Pancreas (tissue), 10 donors: Measurements from ENCODE around the gene PANK2. TPM values are rescaled to one million over a fixed set of nuclear protein-coding genes. Genes with fewer than 3 reads are reported as not detected.
"Not testable (repeated sequence)": the region's sequence is repeated elsewhere in the genome, so short reads cannot be mapped to it uniquely, and the experiment has no call there.

Experiments used
- ATAC-seq, 4 donors: fragments of 200-7000 bp; cut with Tn5 transposase; one replicate each; pipeline versions ENCODE4 v1.8.0 to v1.9.1; 2020; ENCODE audit warnings: mild to moderate bottlenecking in 4 of 4, moderate library complexity in 4 of 4
- DNase-seq, 6 donors: peaks; one replicate each; pipeline ENCODE4 v3.0.0-alpha.2; 2020
- FAIRE-seq: peaks from 2 replicates; lab custom pipeline; 2012; peaks lifted over from hg19 to GRCh38; lab: Jason Lieb, UNC
- H3K27ac ChIP-seq, 4 donors: fragments of 200-600 bp; sonication (generic); 1 replicate in 3 of 4; 2 replicates in 1 of 4; pipeline versions ENCODE4 v1.5.0 to v1.8.0; 2020
- H3K27me3 ChIP-seq, 4 donors: fragments of 200-600 bp; one replicate each; pipeline ENCODE4 v1.8.0; 2021
- H3K36me3 ChIP-seq, 3 donors: fragments of 200-600 bp; sonication (generic) in 1 of 3; one replicate each; pipeline versions ENCODE4 v1.5.0 to v1.8.0; 2020 to 2021
- H3K4me1 ChIP-seq, 3 donors: fragments of 200-600 bp; one replicate each; pipeline ENCODE4 v1.8.0; 2021
- H3K4me3 ChIP-seq, 4 donors: fragments of 200-600 bp; sonication (generic) in 2 of 4; one replicate each; pipeline versions ENCODE4 v1.5.0 to v1.8.0; 2020 to 2021
- H3K9me3 ChIP-seq, 4 donors: fragments of 200-600 bp; one replicate each; pipeline ENCODE4 v1.8.0; 2021
- WGBS, 2 donors: extraction: QIAGEN DNeasy Blood & Tissue Kit; methylation state at CpG; one replicate each; pipeline ENCODE4 v1.1.7; 2013; 5-methylcytosine and 5-hydroxymethylcytosine counted together
- intact Hi-C, 3 donors: fragments of 100-400 bp; cut with DNase I; formaldehyde crosslinking; loops; one replicate each; pipeline versions ENCODE4 v1.11.1 to v1.14.2; 2022
- polyA plus RNA-seq, 2 donors: library from polyadenylated mRNA; stranded (reverse); fragments of 200-250 nt; gene quantifications; one replicate each; pipeline ENCODE4 v1.2.3, GENCODE V29; 2013
- total RNA-seq, 6 donors: library from RNA; stranded (reverse); fragmentation: NEBNext Ultra II Directional in 4 of 6; extraction: Animal tissue kit (Norgen Biotek cat#: 25700) in 4 of 6; gene quantifications; one replicate each; pipeline versions ENCODE4 v1.2.1 to v1.2.4, GENCODE V29; 2021 to 2023
- TF ChIP-seq, protein P1 (sequence below), 4 donors: fragments of 200-600 bp; sonication (generic) in 3 of 4; IDR thresholded peaks; one replicate each; pipeline versions ENCODE4 v1.5.0 to v1.8.0; 2021; ENCODE audit warnings: antibody characterized with exemption in 4 of 4
- donor health status: healthy with polysubstance abuse.
- donor health status: DM: no; HTN: no; CAD: no; lungs with moderate emphysema.
- donor health status: DM: no; HTN: no; CAD: no.
- donor health status: control.
- donor health status: control.
- donor health status: Bipolar disorder and iron deficiency.
- donor health status: DM: yes; HTN: yes; CAD: no.
- donor health status: DM: no; HTN: no; CAD: no.
- donor health status: DM: no; HTN: no; CAD: no.
- donor health status: DM: yes; HTN: yes; CAD: no.

PANK2 gene
- total and polyA plus RNA-seq, 8 donors = 10.1 to 23.4 (median 13.3) TPM

GRCh38 chr20:3935956-3936340, 46.8 kb downstream of the PANK2 start:
- intact Hi-C loops = no loop called here
- no peaks in the 10 kb centered on the region for H3K27me3 ChIP-seq
- no peak overlapping the region for H3K27ac ChIP-seq
- H3K36me3 ChIP-seq = no peaks in the 10 kb centered on the region
- no peak for DNase-seq
- ATAC-seq = no peak
- H3K4me3 ChIP-seq = no peak overlapping the region
- no peaks in the 10 kb centered on the region for H3K9me3 ChIP-seq
- TF ChIP-seq, protein P1, sequence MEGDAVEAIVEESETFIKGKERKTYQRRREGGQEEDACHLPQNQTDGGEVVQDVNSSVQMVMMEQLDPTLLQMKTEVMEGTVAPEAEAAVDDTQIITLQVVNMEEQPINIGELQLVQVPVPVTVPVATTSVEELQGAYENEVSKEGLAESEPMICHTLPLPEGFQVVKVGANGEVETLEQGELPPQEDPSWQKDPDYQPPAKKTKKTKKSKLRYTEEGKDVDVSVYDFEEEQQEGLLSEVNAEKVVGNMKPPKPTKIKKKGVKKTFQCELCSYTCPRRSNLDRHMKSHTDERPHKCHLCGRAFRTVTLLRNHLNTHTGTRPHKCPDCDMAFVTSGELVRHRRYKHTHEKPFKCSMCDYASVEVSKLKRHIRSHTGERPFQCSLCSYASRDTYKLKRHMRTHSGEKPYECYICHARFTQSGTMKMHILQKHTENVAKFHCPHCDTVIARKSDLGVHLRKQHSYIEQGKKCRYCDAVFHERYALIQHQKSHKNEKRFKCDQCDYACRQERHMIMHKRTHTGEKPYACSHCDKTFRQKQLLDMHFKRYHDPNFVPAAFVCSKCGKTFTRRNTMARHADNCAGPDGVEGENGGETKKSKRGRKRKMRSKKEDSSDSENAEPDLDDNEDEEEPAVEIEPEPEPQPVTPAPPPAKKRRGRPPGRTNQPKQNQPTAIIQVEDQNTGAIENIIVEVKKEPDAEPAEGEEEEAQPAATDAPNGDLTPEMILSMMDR (IDR thresholded peaks at IDR 0.05) = no peak
- H3K4me1 ChIP-seq = no peaks in the 10 kb centered on the region
- FAIRE-seq = no peak
- WGBS, 2 donors = 95% methylated on average over 2 of the region's 2 CpGs

DNA sequence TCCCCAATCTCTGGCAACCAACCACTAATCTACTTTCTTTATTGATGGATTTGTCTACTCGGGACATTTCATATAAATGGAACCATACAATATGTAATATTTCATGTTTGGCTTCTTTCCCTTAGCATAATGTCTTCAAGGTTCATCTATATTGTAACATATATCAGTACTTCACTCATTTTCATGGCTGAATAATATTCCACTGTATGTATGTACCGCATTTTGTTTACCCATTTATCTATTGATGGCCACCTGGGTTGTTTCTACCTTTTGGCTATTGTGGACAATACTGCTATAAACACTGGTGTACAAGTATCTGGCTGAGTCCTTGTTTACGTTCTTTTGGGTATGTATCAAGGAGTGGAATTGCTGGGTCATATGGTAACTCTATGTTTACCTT, 48.4 kb downstream of the PANK2 start:
- no peaks in the 10 kb centered on the region for H3K4me1 ChIP-seq
- no peaks in the 10 kb centered on the region for H3K27me3 ChIP-seq
- no peak for DNase-seq
- TF ChIP-seq, protein P1 (IDR thresholded peaks at IDR 0.05) = no peak
- H3K9me3 ChIP-seq = no peaks in the 10 kb centered on the region
- peaks cover 0 to 4% (median 0%) of the 10 kb centered on the region in 3 donors for H3K36me3 ChIP-seq
- H3K27ac ChIP-seq = no peak overlapping the region
- FAIRE-seq = no peak
- WGBS, 2 donors = 95 to 97% methylated on average over 3 of the region's 3 CpGs
- H3K4me3 ChIP-seq = no peak overlapping the region
- intact Hi-C loops = no loop called here
- no peak for ATAC-seq

DNA sequence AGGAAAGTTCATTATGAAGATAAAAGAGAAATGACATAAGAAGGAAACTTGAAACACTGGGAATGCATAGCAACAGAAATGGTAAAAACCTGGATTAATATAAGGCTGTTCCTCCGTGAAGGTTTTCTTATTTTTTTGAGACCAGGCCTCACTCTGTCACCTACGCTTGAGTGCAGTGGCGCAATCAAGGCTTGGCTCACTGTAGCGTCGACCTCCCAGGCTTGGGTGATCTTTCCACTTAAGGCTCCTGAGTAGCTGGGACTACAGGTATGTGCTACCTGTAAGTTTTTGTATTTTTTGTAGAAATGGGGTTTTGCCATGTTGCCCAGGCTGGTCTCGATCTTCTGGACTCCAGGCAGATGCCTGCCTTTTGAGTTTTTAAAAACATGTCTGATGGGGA, 51.7 kb downstream of the PANK2 start:
- ATAC-seq (no peak), FAIRE-seq (no peak), DNase-seq (no peak)
- H3K9me3 ChIP-seq = no peaks in the 10 kb centered on the region
- intact Hi-C loops = no loop called here
- H3K27me3 ChIP-seq = no peaks in the 10 kb centered on the region
- H3K4me1 ChIP-seq = no peaks in the 10 kb centered on the region
- peaks cover 0 to 4% (median 0%) of the 10 kb centered on the region in 3 donors for H3K36me3 ChIP-seq
- H3K4me3 ChIP-seq = no peak overlapping the region
- TF ChIP-seq, protein P1 (IDR thresholded peaks at IDR 0.05) = no peak
- H3K27ac ChIP-seq = no peak overlapping the region
- WGBS, 2 donors = 79 to 80% methylated on average over 6 of the region's 6 CpGs

DNA sequence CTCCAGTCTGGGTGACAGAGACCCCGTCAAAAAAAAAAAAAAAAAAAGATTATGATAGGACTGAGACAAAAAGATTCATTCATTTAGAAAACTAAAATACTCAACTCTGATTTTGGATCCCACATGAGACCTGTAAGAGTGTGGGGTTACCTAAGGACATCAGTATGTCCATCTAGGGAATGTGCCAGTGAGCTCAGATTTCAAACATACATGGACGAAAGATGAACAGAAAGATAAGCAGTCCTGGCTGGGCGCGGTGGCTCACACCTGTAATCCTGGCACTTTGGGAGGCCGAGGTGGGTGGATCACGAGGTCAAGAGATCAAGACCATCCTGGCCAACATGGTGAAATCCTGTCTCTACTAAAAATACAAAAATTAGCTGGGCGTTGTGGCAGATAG, 57.5 kb downstream of the PANK2 start:
- H3K9me3 ChIP-seq, intact Hi-C loops, H3K36me3 ChIP-seq, H3K4me1 ChIP-seq, H3K27ac ChIP-seq, FAIRE-seq, ATAC-seq, H3K27me3 ChIP-seq, DNase-seq, H3K4me3 ChIP-seq: not testable (repeated sequence)
- WGBS, 2 donors = 88 to 92% methylated on average over 7 of the region's 7 CpGs

DNA sequence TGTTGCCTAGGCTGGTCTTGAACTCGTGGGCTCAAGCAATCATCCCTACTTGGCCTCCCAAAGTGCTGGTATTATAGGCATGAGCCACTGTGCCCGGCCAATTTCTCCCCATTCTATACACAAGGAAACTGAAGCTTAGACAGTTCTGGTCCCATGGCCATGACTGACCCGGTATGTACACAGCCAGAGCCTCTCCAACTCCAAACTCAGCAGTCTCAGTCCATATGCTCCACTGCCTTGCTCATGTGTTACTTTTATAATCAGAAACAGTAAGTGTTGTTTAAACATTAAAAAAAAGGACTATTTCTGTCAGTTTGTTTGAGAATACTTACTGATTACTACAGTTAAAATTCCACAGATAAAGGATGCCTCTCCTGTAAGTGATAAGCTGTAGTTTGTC, 75.5 kb downstream of the PANK2 start:
- no peak overlapping the region for H3K27ac ChIP-seq

More for the DNA sequence above, 75.5 kb downstream of the PANK2 start:
- H3K36me3 ChIP-seq = no peaks in the 10 kb centered on the region
- intact Hi-C loops = no loop called here
- H3K4me1 ChIP-seq = no peaks in the 10 kb centered on the region
- DNase-seq = no peak
- WGBS, 2 donors = 62 to 67% methylated on average over 3 of the region's 3 CpGs
- TF ChIP-seq, protein P1 (IDR thresholded peaks at IDR 0.05) = no peak
- ATAC-seq = no peak
- no peaks in the 10 kb centered on the region for H3K27me3 ChIP-seq
- no peak overlapping the region for H3K4me3 ChIP-seq
- H3K9me3 ChIP-seq = no peaks in the 10 kb centered on the region
- no peak for FAIRE-seq
